Measurements from ENCODE around the gene ENPP6.

DNA sequence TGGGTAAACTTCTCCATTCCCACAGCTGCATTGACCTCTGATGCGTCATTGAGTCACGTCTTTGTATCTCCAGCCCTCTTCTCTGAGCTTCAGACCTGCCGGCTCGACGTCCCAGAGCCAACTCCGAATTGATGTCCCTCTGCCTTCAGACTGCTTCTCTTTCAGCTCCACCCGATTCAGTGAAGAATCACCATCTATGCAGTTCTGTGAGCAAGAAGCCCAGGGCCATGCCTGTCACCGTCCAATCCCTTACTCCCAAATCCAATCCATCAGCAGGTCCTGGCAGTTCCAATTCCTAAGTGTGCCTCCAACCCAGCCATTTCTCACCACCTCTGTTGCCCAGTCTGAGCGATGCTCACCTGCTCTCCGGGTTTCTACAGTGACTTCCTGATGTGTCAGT is 70.7 kb downstream of the ENPP6 start:
- TF ChIP-seq EP300 (IDR thresholded peaks at IDR 0.05) (no peak), POLR2A (IDR thresholded peaks at IDR 0.05) (no peak), POLR2AphosphoS5 (IDR thresholded peaks at IDR 0.05) (no peak)
